ENCODE data around the gene ANAPC4. TPM values are rescaled to one million over a fixed set of nuclear protein-coding genes. Genes with fewer than 3 reads are reported as not detected.
A peak's percentile ranks its signal among the peaks of the same experiment; 100 is the strongest.

ANAPC4 gene
- total and polyA plus RNA-seq, 4 experiments from 2014 or later = 22.2 to 63.7 (median 44.7) TPM

DNA sequence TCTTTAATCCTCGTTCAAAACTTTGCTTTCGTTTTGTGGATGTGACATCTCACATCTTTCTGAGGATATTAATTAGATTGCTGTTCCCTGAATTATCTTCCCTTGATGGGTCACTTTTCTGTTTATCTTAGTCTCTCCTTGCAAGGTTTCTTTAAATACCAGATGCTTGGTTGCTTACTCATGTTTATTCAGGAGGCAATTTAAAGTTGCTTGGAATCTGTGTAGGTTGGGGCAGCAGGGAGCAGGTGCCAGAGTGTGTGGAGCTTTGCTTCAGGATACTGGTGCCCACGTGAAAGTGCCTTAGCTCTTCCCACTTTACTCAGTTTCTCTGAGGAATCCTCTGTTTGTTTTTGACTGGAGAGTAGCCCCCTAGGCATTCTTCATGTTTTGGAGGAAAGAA lies 24.0 kb downstream of the ANAPC4 start:
- no peaks in the 10 kb centered on the region for H3K4me1 ChIP-seq (ENCODE audit: insufficient read depth, low read length)
- H3K9me3 ChIP-seq (ENCODE audit: control insufficient read depth in 1 of 2, low read length in 2 of 2) = no peaks in the 10 kb centered on the region
- Mint-ChIP-seq H3K4me3 (no peak overlapping the region), H3K27ac (no peak overlapping the region), H3K9me3 (peaks cover 0 to 6% (median 2%) of the 10 kb centered on the region in 8 donors), H3K36me3 (peaks cover 82 to 84% of the 10 kb centered on the region in 2 donors), H3K27me3 (no peaks in the 10 kb centered on the region), H3K4me1 (peaks cover 0 to 11% (median 0%) of the 10 kb centered on the region in 4 donors)
- intact Hi-C loops (cut with micrococcal nuclease) = no loop called here
- H3K27me3 ChIP-seq (ENCODE audit: insufficient read depth, low read length) = no peaks in the 10 kb centered on the region
- DNase-seq = no peak
- H3K36me3 ChIP-seq (ENCODE audit: insufficient read depth, low read length) = peaks cover 47% of the 10 kb centered on the region
- ChIA-PET POLR2A (ENCODE audit: partially characterized antibody) (no interaction called here), CTCF (ENCODE audit: partially characterized antibody) (no interaction called here)
- no peak overlapping the region for H3K27ac ChIP-seq (ENCODE audit: low read depth, low read length)
- no peak overlapping the region for H3K4me3 ChIP-seq (ENCODE audit: low read length in 2 of 2)

DNA sequence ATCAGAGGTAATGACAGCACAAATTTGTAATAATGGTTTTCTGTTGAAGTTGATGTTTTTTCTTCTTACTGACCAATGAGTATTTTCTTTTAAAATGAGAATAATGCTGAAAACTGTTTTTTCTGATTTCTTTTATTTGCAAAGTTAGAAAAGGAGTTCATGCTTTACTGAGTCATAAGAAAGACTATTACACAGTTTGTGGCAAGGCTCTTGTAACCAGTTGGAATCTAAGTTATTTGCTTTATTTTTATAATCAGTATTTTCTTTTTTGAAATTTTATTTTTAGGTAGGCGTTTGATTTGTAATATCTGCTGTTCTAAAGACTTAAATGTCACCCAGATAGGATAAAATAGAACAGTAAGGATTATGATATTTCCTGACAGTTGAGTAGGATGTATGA lies 25.5 kb downstream of the ANAPC4 start:
- peaks cover 0 to 1% (median 0%) of the 10 kb centered on the region in 8 donors for H3K9me3 Mint-ChIP-seq
- peaks cover 72 to 75% of the 10 kb centered on the region in 2 donors for H3K36me3 Mint-ChIP-seq
- Histone ChIP-seq H3K4me1 (ENCODE audit: insufficient read depth, low read length) (no peaks in the 10 kb centered on the region), H3K27ac (ENCODE audit: low read depth, low read length) (no peak overlapping the region), H3K36me3 (ENCODE audit: insufficient read depth, low read length) (peaks cover 40% of the 10 kb centered on the region), H3K9me3 (ENCODE audit: control insufficient read depth in 1 of 2, low read length in 2 of 2) (no peaks in the 10 kb centered on the region), H3K27me3 (ENCODE audit: insufficient read depth, low read length) (no peaks in the 10 kb centered on the region), H3K4me3 (ENCODE audit: low read length in 2 of 2) (no peak overlapping the region)
- no peak overlapping the region for H3K27ac Mint-ChIP-seq
- peaks cover 0 to 10% (median 0%) of the 10 kb centered on the region in 4 donors for H3K4me1 Mint-ChIP-seq
- H3K27me3 Mint-ChIP-seq = no peaks in the 10 kb centered on the region
- H3K4me3 Mint-ChIP-seq = no peak overlapping the region
- POLR2A ChIA-PET (ENCODE audit: partially characterized antibody) = no interaction called here
- DNase-seq = no peak
- intact Hi-C loops (cut with micrococcal nuclease) = no loop called here
- CTCF ChIA-PET (ENCODE audit: partially characterized antibody) = interaction anchor here (2.0 kb wide), 1 partner anchor 90 kb away, joined by 6 read pairs; the partner anchor contains the start of gene ZCCHC4

DNA sequence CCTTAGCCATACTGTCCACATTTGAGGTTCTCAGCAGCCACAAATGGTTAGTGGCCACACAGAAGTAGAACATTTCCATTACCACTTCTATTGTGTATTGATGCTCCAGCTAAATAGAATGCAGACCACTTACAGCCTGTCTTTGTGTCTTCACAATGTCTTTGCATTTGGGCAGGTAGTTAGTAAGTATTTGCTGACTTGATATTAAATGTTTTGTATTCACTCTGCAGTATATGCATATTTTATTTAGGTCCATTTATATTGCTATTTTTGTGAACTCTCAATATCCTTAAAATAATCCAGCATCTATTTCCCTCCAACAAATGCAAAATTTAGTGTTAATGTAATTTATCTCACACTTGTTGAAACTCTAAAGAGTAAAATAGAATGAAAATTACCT lies 26.6 kb downstream of the ANAPC4 start:
- no peak for DNase-seq
- Histone ChIP-seq H3K36me3 (ENCODE audit: insufficient read depth, low read length) (peaks cover 41% of the 10 kb centered on the region), H3K4me3 (ENCODE audit: low read length in 2 of 2) (no peak overlapping the region), H3K27me3 (ENCODE audit: insufficient read depth, low read length) (no peaks in the 10 kb centered on the region), H3K9me3 (ENCODE audit: control insufficient read depth in 1 of 2, low read length in 2 of 2) (no peaks in the 10 kb centered on the region), H3K27ac (ENCODE audit: low read depth, low read length) (no peak overlapping the region), H3K4me1 (ENCODE audit: insufficient read depth, low read length) (no peaks in the 10 kb centered on the region)
- Mint-ChIP-seq H3K36me3 (peaks cover 71 to 75% of the 10 kb centered on the region in 2 donors), H3K4me1 (peaks cover 0 to 10% (median 0%) of the 10 kb centered on the region in 4 donors), H3K27ac (peak overlapping the region in 1 of 7 donors; percentile 23), H3K27me3 (no peaks in the 10 kb centered on the region), H3K4me3 (no peak overlapping the region), H3K9me3 (no peaks in the 10 kb centered on the region)
- intact Hi-C loops (cut with micrococcal nuclease) = no loop called here
- POLR2A ChIA-PET (ENCODE audit: partially characterized antibody) = no interaction called here
- CTCF ChIA-PET (ENCODE audit: partially characterized antibody) = interaction anchor here (2.0 kb wide), 1 partner anchor 91 kb away, joined by 6 read pairs; the partner anchor contains the start of gene ZCCHC4

DNA sequence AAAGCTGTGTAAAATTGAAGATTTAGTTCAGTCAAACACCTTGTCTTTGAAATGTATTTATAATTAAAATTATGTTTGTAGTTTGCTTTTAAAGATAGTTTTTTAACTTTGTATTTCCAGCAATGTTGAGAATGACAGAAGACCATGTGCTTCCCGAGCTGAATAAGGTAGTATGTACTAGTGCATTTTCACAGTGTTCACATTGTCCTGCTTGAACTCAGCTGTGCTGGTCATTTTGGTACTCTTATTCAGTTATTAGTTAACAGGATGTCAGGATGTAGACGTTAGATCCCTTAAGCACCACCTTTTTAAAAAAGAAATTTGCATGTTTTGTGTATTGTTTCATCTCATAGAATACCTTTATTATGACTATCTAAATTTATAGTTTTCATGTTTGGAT lies 28.4 kb downstream of the ANAPC4 start:
- H3K9me3 Mint-ChIP-seq = no peaks in the 10 kb centered on the region
- Histone ChIP-seq H3K4me1 (ENCODE audit: insufficient read depth, low read length) (no peaks in the 10 kb centered on the region), H3K27ac (ENCODE audit: low read depth, low read length) (no peak overlapping the region), H3K9me3 (ENCODE audit: control insufficient read depth in 1 of 2, low read length in 2 of 2) (no peaks in the 10 kb centered on the region), H3K36me3 (ENCODE audit: insufficient read depth, low read length) (peaks cover 52% of the 10 kb centered on the region), H3K27me3 (ENCODE audit: insufficient read depth, low read length) (no peaks in the 10 kb centered on the region), H3K4me3 (ENCODE audit: low read length in 2 of 2) (no peak overlapping the region)
- H3K27me3 Mint-ChIP-seq = no peaks in the 10 kb centered on the region
- intact Hi-C loops (cut with micrococcal nuclease) = no loop called here
- DNase-seq = no peak
- peaks cover 71 to 77% of the 10 kb centered on the region in 2 donors for H3K36me3 Mint-ChIP-seq
- H3K27ac Mint-ChIP-seq = no peak overlapping the region
- ChIA-PET POLR2A (ENCODE audit: partially characterized antibody) (no interaction called here), CTCF (ENCODE audit: partially characterized antibody) (no interaction called here)
- peaks cover 0 to 2% (median 0%) of the 10 kb centered on the region in 4 donors for H3K4me1 Mint-ChIP-seq
- H3K4me3 Mint-ChIP-seq = no peak overlapping the region

DNA sequence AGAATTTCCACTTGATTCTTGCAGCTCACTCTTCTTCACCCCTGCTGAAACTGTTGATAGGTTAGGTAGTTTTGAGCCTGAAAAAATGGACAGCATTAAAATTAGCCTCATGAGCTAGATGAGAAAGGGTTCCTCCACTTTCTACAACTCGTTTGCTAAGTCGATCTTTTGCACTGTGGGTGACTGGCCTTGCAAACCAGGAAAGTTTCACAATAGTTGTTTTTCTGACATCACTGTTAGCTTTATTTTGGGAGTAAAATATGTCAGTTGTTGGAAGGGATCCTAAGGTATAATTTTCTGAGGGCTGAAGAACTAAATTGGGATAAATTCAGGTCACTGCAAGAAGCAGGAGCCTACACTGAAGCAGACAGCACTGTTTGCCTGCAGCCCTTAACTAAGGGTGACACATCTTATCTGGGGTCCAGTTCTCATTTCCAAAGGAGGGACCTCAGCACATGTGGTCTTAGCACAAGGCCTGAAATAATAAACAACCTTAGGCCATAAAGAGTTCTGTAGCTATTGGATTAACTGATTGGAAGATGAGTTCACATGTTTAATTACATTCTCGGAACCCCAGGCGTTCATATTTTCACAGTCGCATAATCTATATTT lies 29.1 kb downstream of the ANAPC4 start:
- H3K4me1 ChIP-seq (ENCODE audit: insufficient read depth, low read length) = no peaks in the 10 kb centered on the region
- H3K4me1 Mint-ChIP-seq = no peaks in the 10 kb centered on the region
- DNase-seq = no peak
- ChIA-PET CTCF (ENCODE audit: partially characterized antibody) (no interaction called here), POLR2A (ENCODE audit: partially characterized antibody) (no interaction called here)
- H3K4me3 ChIP-seq (ENCODE audit: low read length in 2 of 2) = no peak overlapping the region
- H3K27ac ChIP-seq (ENCODE audit: low read depth, low read length) = no peak overlapping the region
- H3K36me3 ChIP-seq (ENCODE audit: insufficient read depth, low read length) = peaks cover 58% of the 10 kb centered on the region
- H3K27me3 ChIP-seq (ENCODE audit: insufficient read depth, low read length) = no peaks in the 10 kb centered on the region
- H3K27me3 Mint-ChIP-seq = no peaks in the 10 kb centered on the region
- no peak overlapping the region for H3K4me3 Mint-ChIP-seq
- intact Hi-C loops (cut with micrococcal nuclease) = no loop called here
- H3K9me3 Mint-ChIP-seq = no peaks in the 10 kb centered on the region
- H3K27ac Mint-ChIP-seq = peak overlapping the region in 1 of 7 donors; percentile 2
- no peaks in the 10 kb centered on the region for H3K9me3 ChIP-seq (ENCODE audit: control insufficient read depth in 1 of 2, low read length in 2 of 2)
- peaks cover 71 to 78% of the 10 kb centered on the region in 2 donors for H3K36me3 Mint-ChIP-seq

DNA sequence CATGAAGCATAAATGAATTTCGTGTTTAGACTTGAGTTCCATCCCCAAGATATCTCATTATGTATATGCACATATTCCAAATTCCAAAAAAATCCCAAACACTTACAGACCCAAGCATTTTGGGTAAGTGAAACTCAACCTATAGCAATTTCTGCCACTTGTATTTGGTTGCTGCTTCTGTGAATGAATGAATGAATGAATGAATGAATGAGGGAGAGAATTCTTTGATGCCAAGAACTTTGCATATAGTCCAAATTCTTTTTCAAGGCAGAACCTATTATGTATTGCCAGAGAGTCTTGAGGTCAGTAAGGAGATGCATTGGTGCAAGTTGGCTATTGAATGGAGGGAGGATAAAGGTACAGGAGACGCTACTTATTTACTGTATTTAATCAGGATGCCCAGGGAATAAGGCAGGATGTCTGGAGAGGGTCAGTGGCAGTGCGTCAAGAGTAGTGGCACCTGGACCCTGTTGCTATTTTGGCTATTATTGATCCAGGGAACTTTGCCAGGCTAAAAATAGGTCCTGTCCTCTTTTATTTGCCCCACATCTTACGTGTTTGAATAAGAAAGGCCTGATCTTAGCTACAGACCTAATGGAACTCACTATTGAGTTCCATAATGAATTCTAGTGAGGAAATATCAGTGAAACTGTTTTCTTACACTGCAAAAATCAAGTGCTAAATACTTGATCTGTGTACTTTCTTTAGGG lies 33.9 kb downstream of the ANAPC4 start:
- H3K4me3 ChIP-seq (ENCODE audit: low read length in 2 of 2) = no peak overlapping the region
- no peak for DNase-seq
- H3K27ac ChIP-seq (ENCODE audit: low read depth, low read length) = no peak overlapping the region
- Mint-ChIP-seq H3K4me1 (no peaks in the 10 kb centered on the region), H3K36me3 (peaks cover 62 to 83% of the 10 kb centered on the region in 2 donors), H3K4me3 (no peak overlapping the region), H3K27me3 (no peaks in the 10 kb centered on the region), H3K27ac (no peak overlapping the region), H3K9me3 (no peaks in the 10 kb centered on the region)
- intact Hi-C loops (cut with micrococcal nuclease) = no loop called here
- H3K27me3 ChIP-seq (ENCODE audit: insufficient read depth, low read length) = no peaks in the 10 kb centered on the region
- peaks cover 55% of the 10 kb centered on the region for H3K36me3 ChIP-seq (ENCODE audit: insufficient read depth, low read length)
- POLR2A ChIA-PET (ENCODE audit: partially characterized antibody) = no interaction called here
- H3K9me3 ChIP-seq (ENCODE audit: control insufficient read depth in 1 of 2, low read length in 2 of 2) = no peaks in the 10 kb centered on the region
- CTCF ChIA-PET (ENCODE audit: partially characterized antibody) = no interaction called here
- no peaks in the 10 kb centered on the region for H3K4me1 ChIP-seq (ENCODE audit: insufficient read depth, low read length)

DNA sequence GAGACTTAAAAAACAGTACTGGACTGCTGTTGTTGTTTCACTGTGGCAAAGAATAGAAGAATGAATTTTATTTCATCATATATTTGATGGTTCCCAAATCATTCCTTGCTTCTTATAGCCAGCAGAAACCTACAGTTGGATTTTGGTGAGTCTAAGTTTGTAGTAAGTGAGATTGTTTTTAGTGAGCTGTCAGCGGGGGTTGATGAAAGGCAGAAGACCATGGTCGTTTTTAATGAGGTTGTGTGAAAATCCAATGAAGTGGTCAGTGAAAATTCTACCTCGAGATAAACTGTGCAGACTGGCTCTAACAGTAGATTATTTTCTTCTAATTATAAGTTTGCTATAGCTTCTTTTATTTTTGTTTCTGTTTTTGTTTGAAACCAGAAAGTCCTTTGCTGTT lies 36.2 kb downstream of the ANAPC4 start:
- no peak for DNase-seq
- intact Hi-C loops (cut with micrococcal nuclease) = no loop called here
- no peaks in the 10 kb centered on the region for H3K27me3 Mint-ChIP-seq
- ChIA-PET CTCF (ENCODE audit: partially characterized antibody) (interaction anchor here (1.4 kb wide), 1 partner anchor 46 kb away, joined by 3 read pairs; no protein-coding TSS in a partner anchor), POLR2A (ENCODE audit: partially characterized antibody) (no interaction called here)
- peaks cover 63 to 90% of the 10 kb centered on the region in 2 donors for H3K36me3 Mint-ChIP-seq
- no peaks in the 10 kb centered on the region for H3K9me3 ChIP-seq (ENCODE audit: control insufficient read depth in 1 of 2, low read length in 2 of 2)
- no peak overlapping the region for H3K27ac ChIP-seq (ENCODE audit: low read depth, low read length)
- H3K4me1 ChIP-seq (ENCODE audit: insufficient read depth, low read length) = no peaks in the 10 kb centered on the region
- no peaks in the 10 kb centered on the region for H3K9me3 Mint-ChIP-seq
- H3K27ac Mint-ChIP-seq = peak overlapping the region in 3 of 7 donors; percentile 29 to 82 (median 32)
- H3K4me3 ChIP-seq (ENCODE audit: low read length in 2 of 2) = no peak overlapping the region
- no peaks in the 10 kb centered on the region for H3K4me1 Mint-ChIP-seq
- H3K36me3 ChIP-seq (ENCODE audit: insufficient read depth, low read length) = peaks cover 54% of the 10 kb centered on the region
- H3K27me3 ChIP-seq (ENCODE audit: insufficient read depth, low read length) = no peaks in the 10 kb centered on the region
- no peak overlapping the region for H3K4me3 Mint-ChIP-seq

Data from CD4-positive, alpha-beta memory T cell (primary cell).